HepG2 (cell line): ENCODE results near the gene SVOPL. TPM values are rescaled to one million over a fixed set of nuclear protein-coding genes. Genes with fewer than 3 reads are reported as not detected.

Experiments
- ATAC-seq: fragments of 200-7000 bp; cut with Tn5 transposase; 3 replicates; pipeline ENCODE4 v1.9.1; 2020; ENCODE audit warnings: mild to moderate bottlenecking, moderate library complexity
- BruUV-seq: library from RNA; stranded (reverse); fragments of 400-500 nt; replicated peaks from 2 replicates; lab custom pipeline; 2021; lab: Mats Ljungman, UMichigan
- CTCF ChIA-PET: fragments of 300-600 bp; formaldehyde crosslinking; extraction: SDS; loops from one replicate; lab custom pipeline; 2021; ENCODE audit warnings: low total read pairs, inconsistent platforms, low intra/inter-chr PET ratio; lab: Yijun Ruan, JAX
- POLR2A ChIA-PET: fragments of 350-600 bp; sonication (Branson Sonifier 250); formaldehyde crosslinking; loops from one replicate; lab custom pipeline; 2020; ENCODE audit warnings: antibody characterized with exemption, inconsistent platforms; lab: Yijun Ruan, JAX
- DNase-seq: peaks from one replicate; pipeline ENCODE4 v3.0.0-alpha.2; 2015; ENCODE audit warnings: low spot score
- FAIRE-seq: peaks from 3 replicates; lab custom pipeline; 2011; peaks lifted over from hg19 to GRCh38; lab: Jason Lieb, UNC
- H2AFZ ChIP-seq: one replicate; pipeline ENCODE4 v1.6.1; 2011; ENCODE audit warnings: low read length, inconsistent platforms
- H3K27ac ChIP-seq: fragments of 300-600 bp; 3 replicates; pipeline ENCODE4 v1.8.0; 2011; ENCODE audit warnings: mixed run types, mild to moderate bottlenecking, mixed read lengths, low read length, inconsistent platforms; ENCODE audit not compliant: insufficient read depth; ENCODE audit errors: extremely low read length
- H3K27me3 ChIP-seq, 2 experiments: fragments of 200-600 bp in 1 of 2; 2 replicates in 1 of 2; 3 replicates in 1 of 2; pipeline versions ENCODE4 v1.6.0 to v1.8.0; 2011; ENCODE audit warnings: low read length in 2 of 2, mild to moderate bottlenecking in 2 of 2, moderate library complexity in 2 of 2, inconsistent platforms in 1 of 2; ENCODE audit not compliant: insufficient read depth in 2 of 2, control insufficient read depth in 1 of 2
- H3K36me3 ChIP-seq, 2 experiments: fragments of 200-600 bp in 1 of 2; replicated peaks in 1 of 2; 2 replicates in 1 of 2; 3 replicates in 1 of 2; pipeline versions ENCODE4 v1.5.1 to v1.8.0; 2011; ENCODE audit warnings: low read length in 2 of 2, inconsistent platforms in 1 of 2; ENCODE audit not compliant: insufficient read depth in 2 of 2, control insufficient read depth in 1 of 2
- H3K4me1 ChIP-seq: 2 replicates; pipeline ENCODE4 v1.5.1; 2012; ENCODE audit warnings: low read length, inconsistent platforms; ENCODE audit not compliant: insufficient read depth
- H3K4me2 ChIP-seq: 2 replicates; pipeline ENCODE4 v1.6.0; 2011; ENCODE audit warnings: low read depth, low read length, inconsistent platforms
- H3K4me3 ChIP-seq, 3 experiments: fragments of 200-600 bp in 1 of 3; sonication (generic), shearing (Covaris generic) in 1 of 3; replicated peaks in 1 of 3; 2 replicates each; pipeline ENCODE4 v1.5.1; 2011 to 2016; ENCODE audit warnings: low read length in 3 of 3, inconsistent platforms in 2 of 3, low read depth in 2 of 3, mild to moderate bottlenecking in 2 of 3, control low read depth in 1 of 3, mixed read lengths in 1 of 3; ENCODE audit not compliant: insufficient read depth in 1 of 3
- H3K79me2 ChIP-seq: one replicate; pipeline ENCODE4 v1.6.1; 2011; ENCODE audit warnings: low read length, inconsistent platforms; ENCODE audit not compliant: insufficient read depth
- H3K9ac ChIP-seq: 2 replicates; pipeline ENCODE4 v1.6.0; 2011; ENCODE audit warnings: mild to moderate bottlenecking, low read depth, low read length, inconsistent platforms; ENCODE audit not compliant: insufficient read depth
- H3K9me3 ChIP-seq: 2 replicates; pipeline ENCODE4 v1.5.1; 2012; ENCODE audit warnings: mild to moderate bottlenecking, low read length
- H4K20me1 ChIP-seq: 2 replicates; pipeline ENCODE4 v1.6.0; 2011; ENCODE audit warnings: inconsistent platforms, mild to moderate bottlenecking, low read length, moderate library complexity; ENCODE audit not compliant: insufficient read depth
- AFF4 ChIP-seq: sonication (generic); formaldehyde crosslinking; IDR thresholded peaks from 2 replicates; pipeline ENCODE4 v1.4.0; 2020; ENCODE audit warnings: missing genetic modification reagents
- ATF7 ChIP-seq, 2 experiments: fragments of 450-650 bp in 1 of 2; sonication (generic) in 1 of 2; formaldehyde crosslinking in 1 of 2; IDR thresholded peaks; 2 replicates each; pipeline versions ENCODE4 v1.4.0 to v1.6.1; 2016 to 2020; ENCODE audit warnings: antibody characterized with exemption in 1 of 2, mild to moderate bottlenecking in 1 of 2, missing genetic modification reagents in 1 of 2
- BRCA1 ChIP-seq: sonication (generic); formaldehyde crosslinking; IDR thresholded peaks from 2 replicates; pipeline ENCODE4 v1.4.0; 2020; ENCODE audit warnings: missing genetic modification reagents
- CREB3 ChIP-seq: sonication (generic); formaldehyde crosslinking; IDR thresholded peaks from 2 replicates; pipeline ENCODE4 v1.5.0; 2020; ENCODE audit warnings: missing genetic modification reagents
- HMG20B ChIP-seq: conservative IDR thresholded peaks from 2 replicates; pipeline ENCODE4 v1.6.1; 2016; ENCODE audit warnings: missing genetic modification reagents, missing compliant biosample characterization
- JARID2 ChIP-seq: sonication (generic); formaldehyde crosslinking; IDR thresholded peaks from 2 replicates; pipeline ENCODE4 v1.8.1; 2023; ENCODE audit warnings: missing genetic modification reagents, inconsistent platforms; ENCODE audit not compliant: insufficient replicate concordance
- KDM2A ChIP-seq: sonication (generic); formaldehyde crosslinking; IDR thresholded peaks from 2 replicates; pipeline ENCODE4 v1.4.0; 2020; ENCODE audit warnings: low read depth, missing genetic modification reagents, borderline replicate concordance
- MIER2 ChIP-seq: IDR thresholded peaks from 2 replicates; pipeline ENCODE4 v1.6.1; 2016; ENCODE audit warnings: missing biosample characterization, missing genetic modification reagents
- MZF1 ChIP-seq: sonication (generic); formaldehyde crosslinking; IDR thresholded peaks from 2 replicates; pipeline ENCODE4 v1.8.1; 2023; ENCODE audit warnings: mild to moderate bottlenecking, missing genetic modification reagents, borderline replicate concordance
- XBP1 ChIP-seq: sonication (generic); formaldehyde crosslinking; IDR thresholded peaks from 2 replicates; pipeline ENCODE4 v1.5.0; 2020; ENCODE audit warnings: missing genetic modification reagents
- ZBTB1 ChIP-seq: sonication (generic); formaldehyde crosslinking; IDR thresholded peaks from 2 replicates; pipeline ENCODE4 v1.4.0; 2020; ENCODE audit warnings: missing genetic modification reagents, borderline replicate concordance
- ZNF282 ChIP-seq: fragments of 450-650 bp; IDR thresholded peaks from 2 replicates; pipeline ENCODE4 v1.6.1; 2018; ENCODE audit not compliant: partially characterized antibody
- ZNF296 ChIP-seq: sonication (generic); formaldehyde crosslinking; conservative IDR thresholded peaks from 2 replicates; pipeline ENCODE4 v1.5.0; 2020; ENCODE audit warnings: mild to moderate bottlenecking, missing genetic modification reagents
- ZNF343 ChIP-seq: sonication (generic); formaldehyde crosslinking; IDR thresholded peaks from 2 replicates; pipeline ENCODE4 v1.4.0; 2020; ENCODE audit warnings: mild to moderate bottlenecking, missing genetic modification reagents
- ZNF577 ChIP-seq: sonication (generic); formaldehyde crosslinking; IDR thresholded peaks from 2 replicates; pipeline ENCODE4 v1.4.0; 2020; ENCODE audit warnings: mild to moderate bottlenecking, low read depth, missing genetic modification reagents, borderline replicate concordance
- ZNF761 ChIP-seq: sonication (generic); formaldehyde crosslinking; conservative IDR thresholded peaks from 2 replicates; pipeline ENCODE4 v1.4.0; 2020; ENCODE audit warnings: mild to moderate bottlenecking, missing genetic modification reagents
- WGBS: methylation state at CpG from one replicate; pipeline ENCODE4 v1.1.6; 2017; ENCODE audit warnings: low lambda C conversion rate; 5-methylcytosine and 5-hydroxymethylcytosine counted together
- in situ Hi-C: cut with HindIII; loops from 2 replicates; pipeline ENCODE4 v1.10.0; 2017; ENCODE audit warnings: low pct_unique_long_range_greater_than_20kb; ENCODE audit not compliant: extremely low pct_ligation_motif_present
- intact Hi-C: fragments of 100-400 bp; cut with micrococcal nuclease; formaldehyde crosslinking; loops from one replicate; pipeline ENCODE4 v1.10.0; 2022; ENCODE audit not compliant: unreplicated experiment
- polyA plus RNA-seq, 8 experiments: library from polyadenylated mRNA; depleted of rRNA in 3 of 8; stranded (reverse) in 7 of 8; unstranded in 1 of 8; fragments of >200 nt; fragmentation: Illumina TruSeq in 4 of 8; extraction: Trizol in 4 of 8; gene quantifications; 2 replicates each; pipeline versions ENCODE4 v1.2.1 to v1.2.3, GENCODE V29; 2011 to 2016; ENCODE audit warnings: low read depth in 4 of 8, missing spikeins in 1 of 8, mixed read lengths in 1 of 8; ENCODE audit not compliant: insufficient read depth in 1 of 8
- total RNA-seq, 5 experiments: library from RNA; depleted of rRNA; stranded (reverse); fragments of >200 nt; fragmentation: Illumina TruSeq; extraction: Trizol; gene quantifications; 2 replicates each; pipeline ENCODE4 v1.2.3, GENCODE V29; 2016; ENCODE audit warnings: low read depth in 1 of 5

Gene SVOPL
- total and polyA plus RNA-seq, 2 of the 13 experiments (the other 11 are each of a cell fraction or from before 2014, with no cell fraction given) = not detected

GRCh38 chr7:138705167-138705566 is 4.0 kb upstream of the SVOPL start:
- no peak for DNase-seq
- no peaks in the 10 kb centered on the region for H3K36me3 ChIP-seq
- no peak overlapping the region for H3K27ac ChIP-seq
- no peak overlapping the region for H3K9ac ChIP-seq
- peak overlapping the region; percentile 15; the same call in 1 of the 2 replicates for H3K4me2 ChIP-seq
- H3K27me3 ChIP-seq = peaks cover 1 to 14% of the 10 kb centered on the region in 2 experiments; a peak in 4 of 5 replicates
- H3K4me3 ChIP-seq = no peak overlapping the region
- H3K4me1 ChIP-seq = no peaks in the 10 kb centered on the region
- WGBS = 16% methylated on average over 7 of the region's 7 CpGs
- H4K20me1 ChIP-seq = no peaks in the 10 kb centered on the region
- ATAC-seq = no peak
- intact Hi-C loops = no loop called here
- H3K79me2 ChIP-seq = no peaks in the 10 kb centered on the region
- FAIRE-seq = no peak
- POLR2A ChIA-PET = no interaction called here
- BruUV-seq = no TSS peak
- in situ Hi-C loops = no loop called here
- H2AFZ ChIP-seq = peak overlapping the region; percentile 42
- H3K9me3 ChIP-seq = no peaks in the 10 kb centered on the region
- TF ChIP-seq ZNF761 (CRISPR knock-in tag) = no peak
- no peak for TF ChIP-seq KDM2A (CRISPR knock-in tag)
- no peak for TF ChIP-seq MIER2 (CRISPR knock-in tag)
- TF ChIP-seq ZNF296 (CRISPR knock-in tag) = no peak
- no peak for TF ChIP-seq BRCA1 (CRISPR knock-in tag)
- TF ChIP-seq ATF7 (IDR thresholded peaks at IDR 0.05) = 0 out of 2 replicates have a peak, but pooled peaks have one; percentile 28
- no peak for TF ChIP-seq ATF7 (CRISPR knock-in tag; IDR thresholded peaks at IDR 0.05)
- CTCF ChIA-PET = no interaction called here

- no peak overlapping the region for H3K4me3 ChIP-seq
- no peak overlapping the region for H3K27ac ChIP-seq
- POLR2A ChIA-PET = no interaction called here
- no peaks in the 10 kb centered on the region for H3K36me3 ChIP-seq
- no TSS peak for BruUV-seq
- CTCF ChIA-PET = no interaction called here
- intact Hi-C loops (no loop called here), in situ Hi-C loops (no loop called here)
- no peaks in the 10 kb centered on the region for H4K20me1 ChIP-seq
- H3K4me1 ChIP-seq = no peaks in the 10 kb centered on the region
- H3K27me3 ChIP-seq = peaks cover 3 to 23% of the 10 kb centered on the region in 2 experiments; a peak in 4 of 5 replicates
- H3K4me2 ChIP-seq = no peak overlapping the region
- FAIRE-seq = no peak
- no peak overlapping the region for H2AFZ ChIP-seq
- no peak for ATAC-seq
- no peak overlapping the region for H3K9ac ChIP-seq
- no peak for DNase-seq
- no peaks in the 10 kb centered on the region for H3K9me3 ChIP-seq
- 7% methylated on average over 2 of the region's 2 CpGs for WGBS
- no peaks in the 10 kb centered on the region for H3K79me2 ChIP-seq
- no peak for TF ChIP-seq ZNF577 (CRISPR knock-in tag)
- TF ChIP-seq JARID2 = no peak
- TF ChIP-seq HMG20B (CRISPR knock-in tag) = no peak
- no peak for TF ChIP-seq ZNF343 (CRISPR knock-in tag)
- TF ChIP-seq CREB3 (CRISPR knock-in tag) = no peak
- no peak for TF ChIP-seq XBP1 (CRISPR knock-in tag)
- TF ChIP-seq MZF1 = no peak
- no peak for TF ChIP-seq ZBTB1 (CRISPR knock-in tag)
- TF ChIP-seq ZNF282 = no peak
- TF ChIP-seq AFF4 (CRISPR knock-in tag) = no peak
Observed at GRCh38 chr7:138701537-138701923, 368 bp upstream of the SVOPL start.
